HepG2 (cell line): Measurements from ENCODE around the gene SNX10. TPM values are rescaled to one million over a fixed set of nuclear protein-coding genes. Genes with fewer than 3 reads are reported as not detected.
A peak's percentile ranks its signal among the peaks of the same experiment; 100 is the strongest.

ENCODE experiments used
- ATAD3A ChIP-seq: sonication (generic); formaldehyde crosslinking; IDR thresholded peaks from 2 replicates; pipeline ENCODE4 v1.4.0; 2020; ENCODE audit warnings: missing genetic modification reagents
- FOXK1 ChIP-seq: sonication (generic); formaldehyde crosslinking; IDR thresholded peaks from 2 replicates; pipeline ENCODE4 v1.4.0; 2020; ENCODE audit warnings: low read depth, missing genetic modification reagents, borderline replicate concordance
- MYPOP ChIP-seq: sonication (generic); formaldehyde crosslinking; IDR thresholded peaks from 2 replicates; pipeline ENCODE4 v1.8.1; 2023; ENCODE audit warnings: mild to moderate bottlenecking, moderate library complexity, missing genetic modification reagents
- NR2F6 ChIP-seq, 2 experiments: IDR thresholded peaks; 2 replicates each; pipeline ENCODE4 v1.6.1; 2016; ENCODE audit warnings: antibody characterized with exemption in 1 of 2, mild to moderate bottlenecking in 1 of 2
- POLR2A ChIP-seq, 2 experiments: IDR thresholded peaks; 2 replicates each; pipeline ENCODE4 v1.6.1; 2011; ENCODE audit warnings: low read depth in 2 of 2, low read length in 2 of 2, mild to moderate bottlenecking in 1 of 2, moderate library complexity in 1 of 2; ENCODE audit not compliant: insufficient read depth in 1 of 2
- SNAI1 ChIP-seq: sonication (generic); formaldehyde crosslinking; IDR thresholded peaks from 2 replicates; pipeline ENCODE4 v1.5.0; 2020; ENCODE audit warnings: mild to moderate bottlenecking, missing genetic modification reagents, borderline replicate concordance
- TGIF2 ChIP-seq: IDR thresholded peaks from 2 replicates; pipeline ENCODE4 v1.6.1; 2016; ENCODE audit warnings: control low read depth, missing compliant biosample characterization
- THAP11 ChIP-seq: IDR thresholded peaks from 2 replicates; pipeline ENCODE4 v1.6.1; 2016; ENCODE audit warnings: missing biosample characterization, missing genetic modification reagents
- TRIM22 ChIP-seq: fragments of 450-650 bp; IDR thresholded peaks from 2 replicates; pipeline ENCODE4 v1.6.1; 2017
- polyA plus RNA-seq, 8 experiments: library from polyadenylated mRNA; depleted of rRNA in 3 of 8; stranded (reverse) in 7 of 8; unstranded in 1 of 8; fragments of >200 nt; fragmentation: Illumina TruSeq in 4 of 8; extraction: Trizol in 4 of 8; gene quantifications; 2 replicates each; pipeline versions ENCODE4 v1.2.1 to v1.2.3, GENCODE V29; 2011 to 2016; ENCODE audit warnings: low read depth in 4 of 8, missing spikeins in 1 of 8, mixed read lengths in 1 of 8; ENCODE audit not compliant: insufficient read depth in 1 of 8
- total RNA-seq, 5 experiments: library from RNA; depleted of rRNA; stranded (reverse); fragments of >200 nt; fragmentation: Illumina TruSeq; extraction: Trizol; gene quantifications; 2 replicates each; pipeline ENCODE4 v1.2.3, GENCODE V29; 2016; ENCODE audit warnings: low read depth in 1 of 5
- TF ChIP-seq, protein P1 (sequence below): sonication (generic); formaldehyde crosslinking; IDR thresholded peaks from 2 replicates; pipeline ENCODE4 v1.9.0; 2022; ENCODE audit warnings: missing genetic modification reagents, mild to moderate bottlenecking, borderline replicate concordance
- TF ChIP-seq, protein P2 (sequence below): sonication (generic); formaldehyde crosslinking; IDR thresholded peaks from 2 replicates; pipeline ENCODE4 v1.5.1; 2020; ENCODE audit warnings: mild to moderate bottlenecking, missing genetic modification reagents, moderate library complexity
- TF ChIP-seq, protein P3 (sequence below): IDR thresholded peaks from 2 replicates; pipeline ENCODE4 v1.6.1; 2016; ENCODE audit warnings: mild to moderate bottlenecking, missing biosample characterization, missing genetic modification reagents
- TF ChIP-seq, protein P4 (sequence below): sonication (generic); formaldehyde crosslinking; IDR thresholded peaks from 2 replicates; pipeline ENCODE4 v1.4.0; 2020; ENCODE audit warnings: missing genetic modification reagents
- TF ChIP-seq, protein P5 (sequence below): IDR thresholded peaks from 2 replicates; pipeline ENCODE4 v1.4.0; 2020; ENCODE audit warnings: mild to moderate bottlenecking, missing genetic modification reagents

Gene SNX10
- total and polyA plus RNA-seq, 2 of the 13 experiments (the other 11 are each of a cell fraction or from before 2014, with no cell fraction given), result 26.0 to 27.6 TPM

DNA sequence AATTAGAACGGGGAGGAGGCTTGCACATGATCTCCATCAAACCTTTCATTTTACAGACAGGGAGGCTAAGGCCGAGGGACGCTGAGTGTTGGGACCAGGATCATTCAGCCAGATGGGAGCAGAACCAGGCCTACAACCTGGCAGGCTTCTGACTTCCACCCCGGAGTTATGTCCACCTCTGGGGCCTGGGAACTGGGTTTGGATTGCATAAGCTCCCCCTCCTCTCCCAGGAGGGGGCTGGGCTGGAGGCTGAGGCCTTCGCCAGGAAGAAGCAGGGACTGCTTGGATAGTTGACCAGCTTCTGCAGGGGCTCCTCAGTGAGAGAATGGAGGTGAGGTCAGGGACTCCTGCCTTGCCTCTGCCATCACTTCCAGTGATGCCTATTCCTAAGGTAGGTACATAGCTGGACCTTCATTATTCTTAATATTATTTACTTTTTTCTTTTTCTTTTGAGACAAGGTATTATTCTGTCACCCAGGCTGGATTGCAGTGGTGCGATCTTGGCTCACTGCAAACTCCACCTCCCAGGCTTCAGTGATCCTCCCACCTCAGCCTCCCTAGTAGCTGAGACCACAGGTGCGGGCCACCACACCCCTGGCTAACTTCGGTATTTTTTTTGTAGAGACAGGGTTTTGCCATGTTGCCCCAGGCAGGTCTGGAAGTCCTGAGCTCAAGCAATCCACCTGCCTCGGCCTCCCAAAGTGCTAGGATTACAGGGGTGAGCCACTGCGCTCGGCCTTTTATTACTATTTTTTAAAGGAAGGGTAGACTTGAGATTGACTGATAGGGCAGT lies 1.3 kb downstream of the SNX10 start (continued):
- TF ChIP-seq, protein P1, sequence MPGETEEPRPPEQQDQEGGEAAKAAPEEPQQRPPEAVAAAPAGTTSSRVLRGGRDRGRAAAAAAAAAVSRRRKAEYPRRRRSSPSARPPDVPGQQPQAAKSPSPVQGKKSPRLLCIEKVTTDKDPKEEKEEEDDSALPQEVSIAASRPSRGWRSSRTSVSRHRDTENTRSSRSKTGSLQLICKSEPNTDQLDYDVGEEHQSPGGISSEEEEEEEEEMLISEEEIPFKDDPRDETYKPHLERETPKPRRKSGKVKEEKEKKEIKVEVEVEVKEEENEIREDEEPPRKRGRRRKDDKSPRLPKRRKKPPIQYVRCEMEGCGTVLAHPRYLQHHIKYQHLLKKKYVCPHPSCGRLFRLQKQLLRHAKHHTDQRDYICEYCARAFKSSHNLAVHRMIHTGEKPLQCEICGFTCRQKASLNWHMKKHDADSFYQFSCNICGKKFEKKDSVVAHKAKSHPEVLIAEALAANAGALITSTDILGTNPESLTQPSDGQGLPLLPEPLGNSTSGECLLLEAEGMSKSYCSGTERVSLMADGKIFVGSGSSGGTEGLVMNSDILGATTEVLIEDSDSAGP (CRISPR knock-in tag), result 0 out of 2 replicates have a peak, but pooled peaks have one; percentile 26
- no peak for TF ChIP-seq SNAI1 (CRISPR knock-in tag)
- TF ChIP-seq NR2F6 (IDR thresholded peaks at IDR 0.05), result peak; percentile 14; the same call in 1 of the 2 replicates
- TF ChIP-seq NR2F6 (CRISPR knock-in tag; IDR thresholded peaks at IDR 0.05), result no peak; the same call in 1 of the 2 replicates
- TF ChIP-seq FOXK1, result 0 out of 2 replicates have a peak, but pooled peaks have one; percentile 5
- no peak for TF ChIP-seq ATAD3A (CRISPR knock-in tag)
- no peak for TF ChIP-seq TRIM22
- TF ChIP-seq THAP11 (CRISPR knock-in tag), result 0 out of 2 replicates have a peak, but pooled peaks have one; percentile 52
- TF ChIP-seq POLR2A (IDR thresholded peaks at IDR 0.05; ENCODE audit: insufficient read depth in 1 of 2, low read depth in 2 of 2, low read length in 2 of 2), result peak in 1 of 2 experiments; percentile 65; a peak in 2 of 4 replicates
- TF ChIP-seq, protein P2, sequence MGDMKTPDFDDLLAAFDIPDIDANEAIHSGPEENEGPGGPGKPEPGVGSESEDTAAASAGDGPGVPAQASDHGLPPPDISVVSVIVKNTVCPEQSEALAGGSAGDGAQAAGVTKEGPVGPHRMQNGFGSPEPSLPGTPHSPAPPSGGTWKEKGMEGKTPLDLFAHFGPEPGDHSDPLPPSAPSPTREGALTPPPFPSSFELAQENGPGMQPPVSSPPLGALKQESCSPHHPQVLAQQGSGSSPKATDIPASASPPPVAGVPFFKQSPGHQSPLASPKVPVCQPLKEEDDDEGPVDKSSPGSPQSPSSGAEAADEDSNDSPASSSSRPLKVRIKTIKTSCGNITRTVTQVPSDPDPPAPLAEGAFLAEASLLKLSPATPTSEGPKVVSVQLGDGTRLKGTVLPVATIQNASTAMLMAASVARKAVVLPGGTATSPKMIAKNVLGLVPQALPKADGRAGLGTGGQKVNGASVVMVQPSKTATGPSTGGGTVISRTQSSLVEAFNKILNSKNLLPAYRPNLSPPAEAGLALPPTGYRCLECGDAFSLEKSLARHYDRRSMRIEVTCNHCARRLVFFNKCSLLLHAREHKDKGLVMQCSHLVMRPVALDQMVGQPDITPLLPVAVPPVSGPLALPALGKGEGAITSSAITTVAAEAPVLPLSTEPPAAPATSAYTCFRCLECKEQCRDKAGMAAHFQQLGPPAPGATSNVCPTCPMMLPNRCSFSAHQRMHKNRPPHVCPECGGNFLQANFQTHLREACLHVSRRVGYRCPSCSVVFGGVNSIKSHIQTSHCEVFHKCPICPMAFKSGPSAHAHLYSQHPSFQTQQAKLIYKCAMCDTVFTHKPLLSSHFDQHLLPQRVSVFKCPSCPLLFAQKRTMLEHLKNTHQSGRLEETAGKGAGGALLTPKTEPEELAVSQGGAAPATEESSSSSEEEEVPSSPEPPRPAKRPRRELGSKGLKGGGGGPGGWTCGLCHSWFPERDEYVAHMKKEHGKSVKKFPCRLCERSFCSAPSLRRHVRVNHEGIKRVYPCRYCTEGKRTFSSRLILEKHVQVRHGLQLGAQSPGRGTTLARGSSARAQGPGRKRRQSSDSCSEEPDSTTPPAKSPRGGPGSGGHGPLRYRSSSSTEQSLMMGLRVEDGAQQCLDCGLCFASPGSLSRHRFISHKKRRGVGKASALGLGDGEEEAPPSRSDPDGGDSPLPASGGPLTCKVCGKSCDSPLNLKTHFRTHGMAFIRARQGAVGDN (CRISPR knock-in tag), result peak; percentile 69
- no peak for TF ChIP-seq TGIF2 (CRISPR knock-in tag)
- TF ChIP-seq, protein P3, sequence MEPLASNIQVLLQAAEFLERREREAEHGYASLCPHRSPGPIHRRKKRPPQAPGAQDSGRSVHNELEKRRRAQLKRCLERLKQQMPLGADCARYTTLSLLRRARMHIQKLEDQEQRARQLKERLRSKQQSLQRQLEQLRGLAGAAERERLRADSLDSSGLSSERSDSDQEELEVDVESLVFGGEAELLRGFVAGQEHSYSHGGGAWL (CRISPR knock-in tag), result no peak
- TF ChIP-seq, protein P4, sequence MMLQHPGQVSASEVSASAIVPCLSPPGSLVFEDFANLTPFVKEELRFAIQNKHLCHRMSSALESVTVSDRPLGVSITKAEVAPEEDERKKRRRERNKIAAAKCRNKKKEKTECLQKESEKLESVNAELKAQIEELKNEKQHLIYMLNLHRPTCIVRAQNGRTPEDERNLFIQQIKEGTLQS, result 0 out of 2 replicates have a peak, but pooled peaks have one; percentile 35
- TF ChIP-seq, protein P5, sequence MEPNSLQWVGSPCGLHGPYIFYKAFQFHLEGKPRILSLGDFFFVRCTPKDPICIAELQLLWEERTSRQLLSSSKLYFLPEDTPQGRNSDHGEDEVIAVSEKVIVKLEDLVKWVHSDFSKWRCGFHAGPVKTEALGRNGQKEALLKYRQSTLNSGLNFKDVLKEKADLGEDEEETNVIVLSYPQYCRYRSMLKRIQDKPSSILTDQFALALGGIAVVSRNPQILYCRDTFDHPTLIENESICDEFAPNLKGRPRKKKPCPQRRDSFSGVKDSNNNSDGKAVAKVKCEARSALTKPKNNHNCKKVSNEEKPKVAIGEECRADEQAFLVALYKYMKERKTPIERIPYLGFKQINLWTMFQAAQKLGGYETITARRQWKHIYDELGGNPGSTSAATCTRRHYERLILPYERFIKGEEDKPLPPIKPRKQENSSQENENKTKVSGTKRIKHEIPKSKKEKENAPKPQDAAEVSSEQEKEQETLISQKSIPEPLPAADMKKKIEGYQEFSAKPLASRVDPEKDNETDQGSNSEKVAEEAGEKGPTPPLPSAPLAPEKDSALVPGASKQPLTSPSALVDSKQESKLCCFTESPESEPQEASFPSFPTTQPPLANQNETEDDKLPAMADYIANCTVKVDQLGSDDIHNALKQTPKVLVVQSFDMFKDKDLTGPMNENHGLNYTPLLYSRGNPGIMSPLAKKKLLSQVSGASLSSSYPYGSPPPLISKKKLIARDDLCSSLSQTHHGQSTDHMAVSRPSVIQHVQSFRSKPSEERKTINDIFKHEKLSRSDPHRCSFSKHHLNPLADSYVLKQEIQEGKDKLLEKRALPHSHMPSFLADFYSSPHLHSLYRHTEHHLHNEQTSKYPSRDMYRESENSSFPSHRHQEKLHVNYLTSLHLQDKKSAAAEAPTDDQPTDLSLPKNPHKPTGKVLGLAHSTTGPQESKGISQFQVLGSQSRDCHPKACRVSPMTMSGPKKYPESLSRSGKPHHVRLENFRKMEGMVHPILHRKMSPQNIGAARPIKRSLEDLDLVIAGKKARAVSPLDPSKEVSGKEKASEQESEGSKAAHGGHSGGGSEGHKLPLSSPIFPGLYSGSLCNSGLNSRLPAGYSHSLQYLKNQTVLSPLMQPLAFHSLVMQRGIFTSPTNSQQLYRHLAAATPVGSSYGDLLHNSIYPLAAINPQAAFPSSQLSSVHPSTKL (CRISPR knock-in tag), result peak; percentile 71
- peak; percentile 54; the same call in 1 of the 2 replicates for TF ChIP-seq MYPOP
